Stimulated activated naive CD4-positive, alpha-beta T cell treated with Interleukin-2 at 50 U/mL for 16 hours (primary cell): ENCODE measurements around the gene GLT1D1.
"Not testable (repeated sequence)": the region's sequence is repeated elsewhere in the genome, so short reads cannot be mapped to it uniquely, and the experiment has no call there.

Experiments
- DNase-seq: peaks from one replicate; lab custom pipeline; 2025; lab: John Stamatoyannopoulos, UW

GLT1D1 gene

GRCh38 chr12:128820723-128821432 lies 32.4 kb upstream of the GLT1D1 start:
- DNase-seq, result no peak

DNA sequence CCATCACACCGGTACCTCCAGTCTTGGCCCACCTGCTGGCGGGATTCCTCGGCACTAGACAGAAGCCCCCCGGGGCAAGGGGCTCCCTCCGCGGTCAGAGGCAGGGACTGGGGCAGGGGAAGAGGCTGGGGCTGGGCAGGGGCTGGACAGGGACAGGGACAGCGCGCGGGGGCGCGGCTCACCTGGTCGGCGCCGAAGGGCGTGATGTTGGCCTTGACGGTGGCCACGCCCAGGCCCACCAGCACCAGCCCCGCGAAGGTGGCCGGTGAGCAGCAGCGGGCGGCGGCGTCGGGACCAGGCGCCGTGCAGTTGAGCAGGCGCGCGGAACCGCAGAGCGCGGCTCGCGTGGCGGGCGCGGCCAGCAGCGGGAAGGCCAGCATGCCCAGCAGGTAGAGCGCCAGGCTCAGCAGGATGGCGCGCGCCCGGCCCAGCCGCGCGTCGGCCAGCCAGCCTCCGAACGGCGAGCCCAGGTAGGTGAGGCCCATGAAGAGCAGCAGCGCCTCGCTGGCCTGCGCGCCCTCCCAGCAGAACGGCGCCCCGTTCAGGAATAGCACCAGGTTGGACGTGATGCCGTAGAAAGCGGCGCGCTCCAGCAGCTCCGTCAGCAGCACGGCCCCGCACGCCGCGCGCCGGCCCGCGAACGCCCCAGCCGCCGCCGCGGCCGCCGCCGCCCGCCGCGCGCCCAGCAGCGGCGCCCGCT lies 29.9 kb upstream of the GLT1D1 start:
- no peak for DNase-seq

DNA sequence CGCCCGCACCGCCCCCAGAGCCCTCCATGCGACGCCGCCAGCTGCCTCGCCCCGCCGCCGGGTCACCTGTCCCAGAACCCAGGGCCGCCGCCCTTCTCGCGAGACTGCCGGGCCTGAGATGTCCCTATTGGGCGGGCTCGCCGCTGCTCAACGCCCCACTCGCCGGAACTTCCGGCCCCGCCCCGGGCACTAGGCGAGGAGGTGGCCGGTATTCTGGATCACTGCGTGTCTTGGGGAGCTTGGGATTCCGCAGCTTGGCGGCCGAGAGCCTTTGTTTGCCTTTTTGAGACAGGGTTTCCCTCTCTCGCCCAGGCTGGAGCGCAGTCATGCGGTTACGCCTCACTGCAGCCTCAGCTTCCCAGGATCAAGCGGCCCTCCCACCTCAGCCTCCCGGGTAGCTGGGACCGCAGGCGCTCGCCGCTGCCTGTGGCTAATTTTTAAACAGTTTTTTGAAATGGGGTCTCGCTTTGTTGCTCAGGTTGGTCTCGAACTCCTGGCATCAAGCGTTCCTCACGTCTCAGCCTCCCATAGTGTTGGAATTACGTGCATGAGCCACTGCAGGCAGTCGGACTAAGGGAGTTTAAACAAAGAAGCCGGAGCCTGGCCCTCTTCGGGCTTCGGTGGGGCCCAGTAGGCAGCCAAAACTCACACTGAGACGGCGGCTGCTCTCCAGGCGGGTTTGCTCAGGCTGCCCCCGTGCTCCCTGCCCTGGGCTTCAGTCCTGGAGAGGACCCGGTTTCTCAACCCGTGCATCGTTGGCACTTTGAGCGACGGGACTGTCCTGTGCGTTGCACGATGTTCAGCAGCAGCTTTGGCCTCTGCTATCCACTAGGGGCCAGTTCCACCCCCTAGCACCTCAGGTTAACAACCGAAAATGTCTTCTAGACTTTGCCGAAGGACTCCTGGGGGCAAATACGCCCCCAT lies 29.1 kb upstream of the GLT1D1 start, which contains the start of gene SLC15A4:
SLC15A4 (minus strand) TSS at position 43 of the 924 bp plus-strand sequence; CDS start at position 28, 15 bp downstream.
- peak; percentile 91 for DNase-seq

DNA sequence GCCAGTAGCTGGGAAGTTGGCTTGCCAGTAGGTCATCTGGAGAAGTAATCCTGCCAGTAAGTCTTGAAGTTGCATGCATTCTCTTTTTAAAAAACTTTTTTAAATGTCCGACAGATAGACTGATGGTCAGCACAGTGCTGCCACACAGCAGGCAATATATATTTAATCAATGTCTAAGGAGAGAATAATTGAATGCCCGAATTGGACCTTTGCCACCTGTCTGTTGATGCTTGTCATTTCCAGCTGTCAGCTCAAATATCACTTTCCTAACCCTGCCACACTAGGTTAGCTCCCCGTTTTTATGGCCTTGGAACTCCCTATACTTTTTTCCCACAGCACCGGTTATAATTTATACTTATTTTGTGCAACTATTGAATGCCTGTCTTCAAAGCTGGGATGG lies 27.4 kb upstream of the GLT1D1 start:
- DNase-seq, result no peak

GRCh38 chr12:128827724-128828123 lies 25.6 kb upstream of the GLT1D1 start:
- DNase-seq, result no peak

DNA sequence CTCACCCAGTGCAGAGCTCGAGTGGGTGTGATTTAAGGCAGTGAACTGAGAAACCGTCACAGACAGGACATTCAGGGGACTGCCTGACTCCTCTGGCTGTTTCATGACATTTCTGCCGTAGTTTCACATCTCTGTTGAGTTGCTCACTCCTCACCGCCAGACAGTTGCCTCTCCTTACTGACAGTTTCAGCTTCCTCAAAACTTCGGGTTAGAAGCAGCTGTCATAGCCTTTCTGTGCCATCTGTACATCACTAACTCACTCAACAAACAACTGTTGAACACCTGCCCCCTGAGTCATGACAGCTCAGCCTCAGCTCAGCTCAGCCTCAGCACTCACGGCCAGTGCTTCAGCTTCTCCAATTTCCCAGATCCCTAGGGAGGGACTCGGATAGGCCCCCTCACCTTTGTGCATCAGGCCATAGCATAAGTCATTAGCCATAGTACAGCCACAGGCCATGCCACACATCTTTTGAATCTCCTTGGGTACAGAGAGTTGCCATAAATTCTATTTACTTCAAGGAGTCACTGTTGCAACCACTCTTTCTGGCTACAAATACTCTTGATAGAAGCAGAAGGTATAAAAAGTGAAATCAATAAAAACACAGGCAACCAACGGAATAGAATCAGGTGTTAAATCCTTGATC lies 23.3 kb upstream of the GLT1D1 start:
- DNase-seq, result no peak

GRCh38 chr12:128830505-128830893 lies 22.8 kb upstream of the GLT1D1 start:
- no peak for DNase-seq

DNA sequence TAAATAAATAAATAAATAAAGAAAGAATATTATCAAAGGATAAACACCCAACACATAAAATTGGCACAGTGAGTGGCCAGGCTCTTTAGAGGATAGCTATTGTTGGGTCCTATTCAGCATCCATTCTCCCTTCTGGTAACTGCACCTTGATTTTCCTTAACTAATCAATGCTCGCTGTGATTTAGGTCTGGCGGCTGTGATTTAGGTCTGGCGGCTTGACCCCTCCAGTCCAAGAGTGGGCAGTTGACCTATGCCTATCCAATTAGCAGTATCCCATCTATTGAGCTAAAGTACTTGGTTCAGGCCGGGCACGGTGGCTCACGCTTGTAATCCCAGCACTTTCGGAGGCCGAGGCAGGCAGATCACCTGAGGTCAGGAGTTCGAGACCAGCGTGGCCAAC lies 19.9 kb upstream of the GLT1D1 start:
- DNase-seq, result no peak

- DNase-seq, result not testable (repeated sequence)
Observed at GRCh38 chr12:128839885-128840284, 13.4 kb upstream of the GLT1D1 start.

DNA sequence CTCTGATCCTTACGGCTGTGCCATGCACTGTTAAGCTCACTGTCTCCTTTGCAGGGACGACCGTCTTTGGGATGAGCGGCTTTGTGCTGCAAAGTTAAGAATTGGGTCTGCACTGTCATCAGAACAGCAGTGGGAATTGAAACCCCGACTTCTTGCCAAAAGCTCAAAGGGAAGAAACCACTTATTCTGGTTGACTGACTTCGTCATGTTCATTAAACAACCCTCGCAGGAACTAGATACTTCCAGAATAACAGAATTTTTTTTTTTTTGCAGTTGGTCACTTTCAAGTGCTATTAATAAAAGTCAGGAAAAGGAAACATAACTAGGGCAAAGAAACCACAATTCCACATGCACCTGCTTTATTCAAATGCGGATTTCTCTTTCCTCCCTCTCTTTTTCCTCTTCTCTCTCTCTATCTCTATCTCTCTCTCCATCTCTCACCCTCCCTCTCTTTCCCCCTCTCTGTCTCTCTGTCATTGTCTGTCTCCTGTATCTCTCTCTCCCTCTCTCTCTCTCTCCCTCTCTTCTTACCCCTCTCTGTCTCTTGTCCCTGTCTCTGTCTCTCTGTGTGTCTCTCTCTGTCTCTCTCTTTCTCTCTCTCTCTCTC lies 12.3 kb upstream of the GLT1D1 start:
- DNase-seq, result no peak

- no peak for DNase-seq
Observed at GRCh38 chr12:128842579-128842978, 10.7 kb upstream of the GLT1D1 start.

- no peak for DNase-seq
Observed at GRCh38 chr12:128843538-128843937, 9.7 kb upstream of the GLT1D1 start.

- no peak for DNase-seq
Observed at GRCh38 chr12:128844031-128844635, 9.1 kb upstream of the GLT1D1 start.

DNA sequence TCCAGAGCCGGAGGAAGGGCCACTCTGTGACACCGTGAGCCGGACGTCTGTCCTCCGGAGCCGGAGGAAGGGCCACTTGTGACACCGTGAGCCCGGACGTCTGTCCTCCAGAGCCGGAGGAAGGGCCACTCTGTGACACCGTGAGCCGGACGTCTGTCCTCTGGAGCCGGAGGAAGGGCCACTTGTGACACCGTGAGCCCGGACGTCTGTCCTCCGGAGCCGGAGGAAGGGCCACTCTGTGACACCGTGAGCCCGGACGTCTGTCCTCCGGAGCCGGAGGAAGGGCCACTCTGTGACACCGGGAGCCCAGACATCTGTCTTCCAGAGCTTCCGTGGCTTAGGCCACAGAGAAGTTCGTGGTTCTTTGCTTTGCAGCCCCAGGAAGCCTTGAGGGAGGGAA lies 6.6 kb upstream of the GLT1D1 start:
- DNase-seq, result not testable (repeated sequence)

- DNase-seq, result no peak
Observed at GRCh38 chr12:128848371-128848770, 4.9 kb upstream of the GLT1D1 start.

DNA sequence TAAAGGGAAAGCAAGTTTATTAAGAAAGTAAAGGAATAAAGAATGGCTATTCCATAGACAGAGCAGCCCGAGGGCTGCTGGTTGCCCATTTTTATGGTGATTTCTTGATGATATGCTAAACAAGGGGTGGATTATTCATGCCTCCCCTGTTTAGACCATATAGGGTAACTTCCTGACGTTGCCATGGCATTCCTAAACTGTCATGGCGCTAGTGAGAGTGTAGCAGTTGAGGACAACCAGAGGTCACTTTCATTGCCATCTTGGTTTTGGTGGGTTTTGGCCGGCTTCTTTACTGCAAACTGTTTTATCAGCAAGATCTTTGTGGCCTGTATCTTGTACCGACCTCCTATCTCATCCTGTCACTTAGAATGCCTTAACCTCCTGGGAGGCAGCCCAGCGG lies 3.5 kb upstream of the GLT1D1 start:
- not testable (repeated sequence) for DNase-seq

DNA sequence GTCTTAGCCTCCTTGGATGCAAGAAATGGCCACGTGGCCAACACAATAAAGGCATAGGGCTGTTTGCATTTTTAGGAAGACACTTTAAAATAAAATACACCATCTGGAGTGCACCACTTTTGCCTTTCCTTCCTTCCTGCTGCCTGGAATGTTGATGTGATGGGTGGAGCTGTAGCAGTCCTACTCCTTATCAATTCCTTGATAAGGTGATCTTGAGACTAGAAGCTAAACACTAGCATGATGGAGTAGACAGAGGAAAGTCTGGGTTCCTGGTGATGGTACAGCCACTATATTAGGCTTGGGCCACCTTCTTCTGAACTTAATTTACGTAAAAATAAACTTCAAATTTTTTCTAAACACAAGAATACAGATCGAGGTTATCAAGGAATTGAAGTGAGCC lies 2.9 kb upstream of the GLT1D1 start:
- DNase-seq, result no peak

GRCh38 chr12:128851429-128851828 lies 1.8 kb upstream of the GLT1D1 start:
- DNase-seq, result not testable (repeated sequence)

GRCh38 chr12:128852026-128852698 lies 1.1 kb upstream of the GLT1D1 start:
- no peak for DNase-seq

DNA sequence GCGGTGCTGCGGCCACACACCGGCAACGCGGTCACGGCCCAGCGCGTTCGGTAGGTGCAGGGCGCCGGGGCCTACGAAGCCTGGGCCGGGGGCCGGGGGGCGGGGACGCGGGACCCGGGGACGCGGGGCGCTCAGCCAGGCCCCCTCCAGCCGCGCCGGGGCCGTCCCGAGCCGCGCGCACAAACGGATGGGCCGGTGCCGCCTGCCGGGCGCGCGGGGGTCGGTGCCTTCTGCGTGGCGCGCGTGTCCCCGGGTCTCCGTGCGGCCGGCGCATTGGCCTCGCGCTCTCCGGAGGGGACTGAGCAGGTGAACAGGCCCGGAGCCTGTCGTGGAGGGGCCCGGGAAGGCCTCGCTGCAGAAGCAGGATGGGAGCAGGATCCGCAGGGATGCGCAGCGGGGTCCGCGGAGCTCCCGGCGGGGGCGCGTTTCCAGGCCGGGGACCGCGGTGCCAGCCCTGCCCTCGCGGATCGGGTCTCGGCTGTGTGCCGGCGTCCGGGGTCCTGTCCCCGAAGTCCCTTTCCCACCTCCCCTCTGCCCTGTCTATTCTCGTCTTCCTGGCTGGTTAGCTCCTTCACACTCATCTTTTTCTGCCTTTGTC lies 421 bp downstream of the GLT1D1 start:
- no peak for DNase-seq
